ENCODE measurements around the gene HOXD11.

- TF ChIP-seq CTCF (IDR thresholded peaks at IDR 0.05): no peak
- TF ChIP-seq POLR2A (IDR thresholded peaks at IDR 0.05): no peak
Observed at GRCh38 chr2:176129813-176130146, 22.7 kb downstream of the HOXD11 start.

Data from esophagus squamous epithelium (tissue), 4 donors.